HepG2 (cell line): ENCODE measurements around the gene SLC35D2. TPM values are rescaled to one million over a fixed set of nuclear protein-coding genes. Genes with fewer than 3 reads are reported as not detected.

Experiments used
- ATAC-seq: fragments of 200-7000 bp; cut with Tn5 transposase; 3 replicates; pipeline ENCODE4 v1.9.1; 2020; ENCODE audit warnings: mild to moderate bottlenecking, moderate library complexity
- BruUV-seq: library from RNA; stranded (reverse); fragments of 400-500 nt; replicated peaks from 2 replicates; lab custom pipeline; 2021; lab: Mats Ljungman, UMichigan
- CTCF ChIA-PET: fragments of 300-600 bp; formaldehyde crosslinking; extraction: SDS; loops from one replicate; lab custom pipeline; 2021; ENCODE audit warnings: low total read pairs, inconsistent platforms, low intra/inter-chr PET ratio; lab: Yijun Ruan, JAX
- POLR2A ChIA-PET: fragments of 350-600 bp; sonication (Branson Sonifier 250); formaldehyde crosslinking; loops from one replicate; lab custom pipeline; 2020; ENCODE audit warnings: antibody characterized with exemption, inconsistent platforms; lab: Yijun Ruan, JAX
- DNase-seq: peaks from one replicate; pipeline ENCODE4 v3.0.0-alpha.2; 2015; ENCODE audit warnings: low spot score
- FAIRE-seq: peaks from 3 replicates; lab custom pipeline; 2011; peaks lifted over from hg19 to GRCh38; lab: Jason Lieb, UNC
- H2AFZ ChIP-seq: one replicate; pipeline ENCODE4 v1.6.1; 2011; ENCODE audit warnings: low read length, inconsistent platforms
- H3K27ac ChIP-seq: fragments of 300-600 bp; 3 replicates; pipeline ENCODE4 v1.8.0; 2011; ENCODE audit warnings: mixed run types, mild to moderate bottlenecking, mixed read lengths, low read length, inconsistent platforms; ENCODE audit not compliant: insufficient read depth; ENCODE audit errors: extremely low read length
- H3K27me3 ChIP-seq, 2 experiments: fragments of 200-600 bp in 1 of 2; 2 replicates in 1 of 2; 3 replicates in 1 of 2; pipeline versions ENCODE4 v1.6.0 to v1.8.0; 2011; ENCODE audit warnings: low read length in 2 of 2, mild to moderate bottlenecking in 2 of 2, moderate library complexity in 2 of 2, inconsistent platforms in 1 of 2; ENCODE audit not compliant: insufficient read depth in 2 of 2, control insufficient read depth in 1 of 2
- H3K36me3 ChIP-seq, 2 experiments: fragments of 200-600 bp in 1 of 2; replicated peaks in 1 of 2; 2 replicates in 1 of 2; 3 replicates in 1 of 2; pipeline versions ENCODE4 v1.5.1 to v1.8.0; 2011; ENCODE audit warnings: low read length in 2 of 2, inconsistent platforms in 1 of 2; ENCODE audit not compliant: insufficient read depth in 2 of 2, control insufficient read depth in 1 of 2
- H3K4me1 ChIP-seq: 2 replicates; pipeline ENCODE4 v1.5.1; 2012; ENCODE audit warnings: low read length, inconsistent platforms; ENCODE audit not compliant: insufficient read depth
- H3K4me2 ChIP-seq: 2 replicates; pipeline ENCODE4 v1.6.0; 2011; ENCODE audit warnings: low read depth, low read length, inconsistent platforms
- H3K4me3 ChIP-seq, 3 experiments: fragments of 200-600 bp in 1 of 3; sonication (generic), shearing (Covaris generic) in 1 of 3; replicated peaks in 1 of 3; 2 replicates each; pipeline ENCODE4 v1.5.1; 2011 to 2016; ENCODE audit warnings: low read length in 3 of 3, inconsistent platforms in 2 of 3, low read depth in 2 of 3, mild to moderate bottlenecking in 2 of 3, control low read depth in 1 of 3, mixed read lengths in 1 of 3; ENCODE audit not compliant: insufficient read depth in 1 of 3
- H3K79me2 ChIP-seq: one replicate; pipeline ENCODE4 v1.6.1; 2011; ENCODE audit warnings: low read length, inconsistent platforms; ENCODE audit not compliant: insufficient read depth
- H3K9ac ChIP-seq: 2 replicates; pipeline ENCODE4 v1.6.0; 2011; ENCODE audit warnings: mild to moderate bottlenecking, low read depth, low read length, inconsistent platforms; ENCODE audit not compliant: insufficient read depth
- H3K9me3 ChIP-seq: 2 replicates; pipeline ENCODE4 v1.5.1; 2012; ENCODE audit warnings: mild to moderate bottlenecking, low read length
- H4K20me1 ChIP-seq: 2 replicates; pipeline ENCODE4 v1.6.0; 2011; ENCODE audit warnings: inconsistent platforms, mild to moderate bottlenecking, low read length, moderate library complexity; ENCODE audit not compliant: insufficient read depth
- ETS1 ChIP-seq: sonication (generic); formaldehyde crosslinking; IDR thresholded peaks from 2 replicates; pipeline ENCODE4 v1.4.0; 2020; ENCODE audit warnings: missing genetic modification reagents
- HIC2 ChIP-seq: sonication (generic); formaldehyde crosslinking; IDR thresholded peaks from 2 replicates; pipeline ENCODE4 v1.9.0; 2022; ENCODE audit warnings: low read depth, missing genetic modification reagents
- HNRNPH1 ChIP-seq: fragments of 200-400 bp; formaldehyde crosslinking; optimal IDR thresholded peaks from 2 replicates; pipeline ENCODE3; 2017; ENCODE audit warnings: mild to moderate bottlenecking, low read depth, low read length
- JUND ChIP-seq: sonication (generic); formaldehyde crosslinking; IDR thresholded peaks from 2 replicates; pipeline ENCODE4 v1.8.0; 2022; ENCODE audit warnings: mild to moderate bottlenecking, missing genetic modification reagents
- NCOR1 ChIP-seq: fragments of 200-600 bp; sonication (generic); IDR thresholded peaks from 2 replicates; pipeline ENCODE4 v1.7.0; 2017; ENCODE audit warnings: antibody characterized with exemption, low read length, borderline replicate concordance
- NONO ChIP-seq, 2 experiments: fragments of 450-650 bp in 1 of 2; sonication (generic) in 1 of 2; formaldehyde crosslinking in 1 of 2; IDR thresholded peaks in 1 of 2; conservative IDR thresholded peaks in 1 of 2; 2 replicates each; pipeline versions ENCODE4 v1.6.1 to v1.8.0; 2017 to 2022; ENCODE audit warnings: mild to moderate bottlenecking in 1 of 2, missing genetic modification reagents in 1 of 2, moderate library complexity in 1 of 2
- SRSF4 ChIP-seq: fragments of 200-400 bp; formaldehyde crosslinking; IDR thresholded peaks from one replicate; pipeline ENCODE4 v1.6.1; 2018; ENCODE audit warnings: mild to moderate bottlenecking, low read depth, low read length, moderate library complexity; ENCODE audit not compliant: poor library complexity, severe bottlenecking
- STAT6 ChIP-seq: sonication (generic); formaldehyde crosslinking; IDR thresholded peaks from 2 replicates; pipeline ENCODE4 v1.4.0; 2020; ENCODE audit warnings: missing genetic modification reagents, mild to moderate bottlenecking, borderline replicate concordance
- UBTF ChIP-seq: sonication (generic); formaldehyde crosslinking; IDR thresholded peaks from 2 replicates; pipeline ENCODE4 v1.4.0; 2020; ENCODE audit warnings: mild to moderate bottlenecking, missing genetic modification reagents
- ZNF256 ChIP-seq: sonication (generic); formaldehyde crosslinking; conservative IDR thresholded peaks from 2 replicates; pipeline ENCODE4 v1.4.0; 2020; ENCODE audit warnings: missing genetic modification reagents
- ZNF44 ChIP-seq: sonication (generic); formaldehyde crosslinking; IDR thresholded peaks from 2 replicates; pipeline ENCODE4 v1.5.1; 2020; ENCODE audit warnings: mild to moderate bottlenecking, missing genetic modification reagents
- ZNF616 ChIP-seq: sonication (generic); formaldehyde crosslinking; IDR thresholded peaks from 2 replicates; pipeline ENCODE4 v1.5.0; 2020; ENCODE audit warnings: low read depth, mild to moderate bottlenecking, missing genetic modification reagents
- WGBS: methylation state at CpG from one replicate; pipeline ENCODE4 v1.1.6; 2017; ENCODE audit warnings: low lambda C conversion rate; 5-methylcytosine and 5-hydroxymethylcytosine counted together
- in situ Hi-C: cut with HindIII; loops from 2 replicates; pipeline ENCODE4 v1.10.0; 2017; ENCODE audit warnings: low pct_unique_long_range_greater_than_20kb; ENCODE audit not compliant: extremely low pct_ligation_motif_present
- intact Hi-C: fragments of 100-400 bp; cut with micrococcal nuclease; formaldehyde crosslinking; loops from one replicate; pipeline ENCODE4 v1.10.0; 2022; ENCODE audit not compliant: unreplicated experiment
- polyA plus RNA-seq, 8 experiments: library from polyadenylated mRNA; depleted of rRNA in 3 of 8; stranded (reverse) in 7 of 8; unstranded in 1 of 8; fragments of >200 nt; fragmentation: Illumina TruSeq in 4 of 8; extraction: Trizol in 4 of 8; gene quantifications; 2 replicates each; pipeline versions ENCODE4 v1.2.1 to v1.2.3, GENCODE V29; 2011 to 2016; ENCODE audit warnings: low read depth in 4 of 8, missing spikeins in 1 of 8, mixed read lengths in 1 of 8; ENCODE audit not compliant: insufficient read depth in 1 of 8
- total RNA-seq, 5 experiments: library from RNA; depleted of rRNA; stranded (reverse); fragments of >200 nt; fragmentation: Illumina TruSeq; extraction: Trizol; gene quantifications; 2 replicates each; pipeline ENCODE4 v1.2.3, GENCODE V29; 2016; ENCODE audit warnings: low read depth in 1 of 5
- TF ChIP-seq, protein P1 (sequence below): sonication (generic); formaldehyde crosslinking; IDR thresholded peaks from 2 replicates; pipeline ENCODE4 v1.5.0; 2020; ENCODE audit warnings: missing genetic modification reagents

SLC35D2 gene
- total and polyA plus RNA-seq, 2 of the 13 experiments (the other 11 are each of a cell fraction or from before 2014, with no cell fraction given): 96.2 to 103 TPM

DNA sequence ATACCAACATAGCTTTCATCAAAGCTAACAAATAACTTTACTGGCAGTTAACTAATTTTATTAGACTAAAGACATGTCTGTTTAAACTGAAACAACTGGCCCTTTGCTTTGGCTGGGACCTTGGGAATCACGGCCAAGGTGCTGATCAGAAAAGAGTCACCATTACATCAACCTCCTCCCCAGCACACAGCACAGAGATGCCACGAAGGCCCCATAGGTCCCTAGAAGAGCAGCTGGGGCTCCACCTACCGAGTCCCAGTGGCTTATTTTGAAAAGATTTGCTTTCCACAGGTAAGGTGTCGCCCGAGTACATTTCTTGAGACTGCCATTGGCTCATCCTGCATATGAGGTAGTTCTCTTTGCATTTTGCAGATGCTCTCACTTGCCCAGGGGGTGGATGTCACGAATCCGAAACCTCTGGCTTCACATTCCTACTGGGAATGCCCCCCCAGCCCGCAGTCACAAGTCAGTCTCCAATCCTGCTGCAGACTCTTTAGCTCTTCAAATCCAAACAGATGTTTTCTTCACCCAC is 62.7 kb downstream of the SLC35D2 start:
- CTCF ChIA-PET: no interaction called here
- Histone ChIP-seq H3K4me2 (no peak overlapping the region), H3K36me3 (peaks cover 10 to 39% of the 10 kb centered on the region in 2 experiments), H3K9ac (no peak overlapping the region), H3K27me3 (no peaks in the 10 kb centered on the region), H3K4me3 (no peak overlapping the region), H3K79me2 (no peaks in the 10 kb centered on the region), H2AFZ (no peak overlapping the region), H3K4me1 (no peaks in the 10 kb centered on the region), H3K27ac (no peak overlapping the region), H3K9me3 (no peaks in the 10 kb centered on the region), H4K20me1 (no peaks in the 10 kb centered on the region)
- TF ChIP-seq NONO (IDR thresholded peaks at IDR 0.05) (no peak), NONO (CRISPR knock-in tag; conservative IDR thresholded peaks at IDR 0.05) (no peak), STAT6 (no peak), NCOR1 (no peak), ZNF44 (CRISPR knock-in tag) (no peak), HIC2 (CRISPR knock-in tag) (no peak), SRSF4 (no peak), HNRNPH1 (no peak), ETS1 (no peak), ZNF616 (CRISPR knock-in tag) (no peak), ZNF256 (no peak), JUND (CRISPR knock-in tag) (no peak), UBTF (CRISPR knock-in tag) (no peak)
- TF ChIP-seq, protein P1, sequence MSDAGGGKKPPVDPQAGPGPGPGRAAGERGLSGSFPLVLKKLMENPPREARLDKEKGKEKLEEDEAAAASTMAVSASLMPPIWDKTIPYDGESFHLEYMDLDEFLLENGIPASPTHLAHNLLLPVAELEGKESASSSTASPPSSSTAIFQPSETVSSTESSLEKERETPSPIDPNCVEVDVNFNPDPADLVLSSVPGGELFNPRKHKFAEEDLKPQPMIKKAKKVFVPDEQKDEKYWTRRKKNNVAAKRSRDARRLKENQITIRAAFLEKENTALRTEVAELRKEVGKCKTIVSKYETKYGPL: no peak
- in situ Hi-C loops (no loop called here), intact Hi-C loops (no loop called here)
- BruUV-seq: TSS peak; percentile 47
- FAIRE-seq (no peak), ATAC-seq (no peak), DNase-seq (no peak)
- POLR2A ChIA-PET: no interaction called here
- 94% methylated on average over 8 of the region's 8 CpGs for WGBS
